Stomach (tissue), 4 donors: ENCODE data around the gene GRB14.

Source experiments
- CTCF ChIP-seq, 7 experiments: fragments of 450-650 bp in 4 of 7; fragments of 200-600 bp in 3 of 7; sonication (generic) in 3 of 7; IDR thresholded peaks; one replicate each; pipeline ENCODE4 v1.5.1; 2016 to 2019; ENCODE audit warnings: antibody characterized with exemption in 7 of 7, control low read depth in 2 of 7, mild to moderate bottlenecking in 1 of 7
- EP300 ChIP-seq: sonication (generic); formaldehyde crosslinking; IDR thresholded peaks from one replicate; pipeline ENCODE4 v1.6.1; 2017; ENCODE audit warnings: antibody characterized with exemption

DNA sequence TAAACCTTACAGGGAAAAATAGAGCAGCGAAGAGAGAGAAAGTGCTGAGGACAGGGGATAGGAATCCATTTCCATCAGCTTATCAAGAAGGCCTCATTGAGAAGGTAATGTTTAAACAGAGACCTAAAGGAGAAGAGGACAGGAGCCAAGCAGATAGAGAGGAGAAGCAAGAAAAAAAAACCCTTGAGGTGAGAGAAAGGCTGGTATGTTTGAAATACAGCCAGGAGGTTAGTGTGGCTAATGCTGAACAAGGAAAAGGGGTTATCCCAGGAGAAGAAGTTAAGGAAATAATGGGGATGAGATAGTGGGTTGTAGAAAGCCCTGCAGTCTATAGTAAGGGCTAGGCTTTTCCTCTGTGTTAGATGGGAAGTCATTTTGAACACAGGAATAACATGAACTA, 90.8 kb downstream of the GRB14 start:
- TF ChIP-seq EP300, result no peak
- no peak for TF ChIP-seq CTCF (IDR thresholded peaks at IDR 0.05)
